ENCODE data around the gene PAX4.
A peak's percentile ranks its signal among the peaks of the same experiment; 100 is the strongest.

Gene PAX4

DNA sequence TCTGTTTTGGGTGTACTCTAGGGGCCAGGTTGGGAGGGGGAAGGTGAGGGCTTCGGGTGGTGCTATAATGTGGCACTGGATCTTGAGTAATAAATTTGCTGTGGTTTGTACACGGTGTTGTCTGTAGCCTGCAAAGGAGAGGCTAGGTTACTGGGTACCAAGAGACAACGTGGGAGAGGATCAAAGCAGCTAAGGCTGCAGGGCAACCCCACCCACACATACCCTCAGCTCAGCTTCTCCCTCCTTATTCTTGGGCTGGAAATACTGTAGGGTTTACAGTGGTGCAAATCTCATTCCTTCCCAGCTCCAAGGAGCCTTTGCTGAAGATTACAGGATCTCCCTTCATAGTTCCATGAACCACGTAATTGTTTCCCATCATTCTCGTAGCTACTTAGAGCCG is 26.4 kb downstream of the PAX4 start:
- DNase-seq (ENCODE audit: insufficient read length, low spot score) (no peak), FAIRE-seq (no peak)
- TF ChIP-seq, protein P1, sequence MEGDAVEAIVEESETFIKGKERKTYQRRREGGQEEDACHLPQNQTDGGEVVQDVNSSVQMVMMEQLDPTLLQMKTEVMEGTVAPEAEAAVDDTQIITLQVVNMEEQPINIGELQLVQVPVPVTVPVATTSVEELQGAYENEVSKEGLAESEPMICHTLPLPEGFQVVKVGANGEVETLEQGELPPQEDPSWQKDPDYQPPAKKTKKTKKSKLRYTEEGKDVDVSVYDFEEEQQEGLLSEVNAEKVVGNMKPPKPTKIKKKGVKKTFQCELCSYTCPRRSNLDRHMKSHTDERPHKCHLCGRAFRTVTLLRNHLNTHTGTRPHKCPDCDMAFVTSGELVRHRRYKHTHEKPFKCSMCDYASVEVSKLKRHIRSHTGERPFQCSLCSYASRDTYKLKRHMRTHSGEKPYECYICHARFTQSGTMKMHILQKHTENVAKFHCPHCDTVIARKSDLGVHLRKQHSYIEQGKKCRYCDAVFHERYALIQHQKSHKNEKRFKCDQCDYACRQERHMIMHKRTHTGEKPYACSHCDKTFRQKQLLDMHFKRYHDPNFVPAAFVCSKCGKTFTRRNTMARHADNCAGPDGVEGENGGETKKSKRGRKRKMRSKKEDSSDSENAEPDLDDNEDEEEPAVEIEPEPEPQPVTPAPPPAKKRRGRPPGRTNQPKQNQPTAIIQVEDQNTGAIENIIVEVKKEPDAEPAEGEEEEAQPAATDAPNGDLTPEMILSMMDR (IDR thresholded peaks at IDR 0.05; ENCODE audit: insufficient read depth, missing control alignments), result no peak

DNA sequence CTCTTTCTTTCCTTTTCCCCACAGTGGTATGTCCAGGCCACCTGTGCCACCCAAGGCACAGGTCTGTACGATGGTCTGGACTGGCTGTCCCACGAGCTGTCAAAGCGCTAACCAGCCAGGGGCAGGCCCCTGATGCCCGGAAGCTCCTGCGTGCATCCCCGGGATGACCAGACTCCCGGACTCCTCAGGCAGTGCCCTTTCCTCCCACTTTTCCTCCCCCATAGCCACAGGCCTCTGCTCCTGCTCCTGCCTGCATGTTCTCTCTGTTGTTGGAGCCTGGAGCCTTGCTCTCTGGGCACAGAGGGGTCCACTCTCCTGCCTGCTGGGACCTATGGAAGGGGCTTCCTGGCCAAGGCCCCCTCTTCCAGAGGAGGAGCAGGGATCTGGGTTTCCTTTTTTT is 26.8 kb downstream of the PAX4 start:
- FAIRE-seq (no peak), DNase-seq (ENCODE audit: insufficient read length, low spot score) (no peak)
- TF ChIP-seq, protein P1 (IDR thresholded peaks at IDR 0.05; ENCODE audit: insufficient read depth, missing control alignments), result no peak

DNA sequence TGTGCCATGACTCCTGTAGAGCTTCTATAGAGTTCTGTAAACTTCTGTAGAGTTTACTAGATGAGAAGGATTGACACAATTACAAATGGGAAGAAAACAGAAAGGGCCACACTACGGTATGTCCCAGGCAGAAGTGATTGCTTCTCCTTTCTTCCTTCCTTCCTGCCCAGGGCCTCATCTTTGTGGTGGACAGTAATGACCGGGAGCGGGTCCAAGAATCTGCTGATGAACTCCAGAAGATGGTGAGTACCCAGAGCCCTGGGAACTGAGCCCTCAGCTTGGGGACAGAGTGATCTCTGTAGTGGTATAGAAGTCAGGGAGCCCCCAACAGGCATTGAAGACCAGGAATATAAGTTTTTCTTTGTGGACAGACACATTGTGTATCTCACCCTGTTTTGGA is 28.0 kb downstream of the PAX4 start:
- TF ChIP-seq, protein P1 (IDR thresholded peaks at IDR 0.05; ENCODE audit: insufficient read depth, missing control alignments), result no peak
- no peak for FAIRE-seq
- DNase-seq (ENCODE audit: insufficient read length, low spot score), result no peak

DNA sequence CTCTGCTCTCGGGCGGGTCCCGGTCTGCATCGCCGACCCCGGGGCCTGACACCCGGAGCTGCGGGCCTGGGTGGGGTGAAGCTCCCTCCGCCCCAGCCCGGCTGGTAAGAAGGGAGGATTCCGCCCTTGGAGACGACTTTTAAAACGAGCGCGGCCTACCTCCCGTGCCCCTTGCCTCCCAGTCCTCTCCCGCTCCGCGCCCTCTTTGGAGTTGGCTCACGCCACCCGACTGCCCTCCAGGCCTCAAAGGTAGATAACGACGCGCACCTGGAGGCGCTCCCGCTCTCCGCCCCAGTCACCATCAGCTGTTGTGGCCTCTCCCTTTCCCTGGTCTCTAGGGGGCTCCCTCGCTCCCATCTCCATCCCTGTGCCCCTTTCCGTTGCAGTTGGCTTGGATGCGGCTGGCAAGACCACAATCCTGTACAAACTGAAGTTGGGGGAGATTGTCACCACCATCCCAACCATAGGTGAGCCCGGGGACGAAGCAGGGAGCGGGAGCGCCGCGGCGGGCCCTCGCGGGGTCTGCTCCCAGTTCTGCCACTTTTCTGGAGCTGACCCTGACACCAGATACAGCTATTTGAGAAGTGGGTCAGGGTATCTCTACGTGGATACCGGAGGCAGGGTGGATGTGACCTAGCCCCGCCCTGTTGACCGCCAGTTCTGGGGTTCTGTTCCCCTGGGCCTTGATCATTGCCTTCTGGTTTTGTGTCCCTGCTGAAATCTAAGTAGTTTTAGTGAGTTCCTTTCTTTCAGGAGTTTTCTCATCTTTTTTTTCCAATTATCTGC is 29.1 kb downstream of the PAX4 start:
- DNase-seq (ENCODE audit: insufficient read length, low spot score) (peak; percentile 76), FAIRE-seq (no peak)
- TF ChIP-seq, protein P1 (IDR thresholded peaks at IDR 0.05; ENCODE audit: insufficient read depth, missing control alignments), result peak; percentile 68

DNA sequence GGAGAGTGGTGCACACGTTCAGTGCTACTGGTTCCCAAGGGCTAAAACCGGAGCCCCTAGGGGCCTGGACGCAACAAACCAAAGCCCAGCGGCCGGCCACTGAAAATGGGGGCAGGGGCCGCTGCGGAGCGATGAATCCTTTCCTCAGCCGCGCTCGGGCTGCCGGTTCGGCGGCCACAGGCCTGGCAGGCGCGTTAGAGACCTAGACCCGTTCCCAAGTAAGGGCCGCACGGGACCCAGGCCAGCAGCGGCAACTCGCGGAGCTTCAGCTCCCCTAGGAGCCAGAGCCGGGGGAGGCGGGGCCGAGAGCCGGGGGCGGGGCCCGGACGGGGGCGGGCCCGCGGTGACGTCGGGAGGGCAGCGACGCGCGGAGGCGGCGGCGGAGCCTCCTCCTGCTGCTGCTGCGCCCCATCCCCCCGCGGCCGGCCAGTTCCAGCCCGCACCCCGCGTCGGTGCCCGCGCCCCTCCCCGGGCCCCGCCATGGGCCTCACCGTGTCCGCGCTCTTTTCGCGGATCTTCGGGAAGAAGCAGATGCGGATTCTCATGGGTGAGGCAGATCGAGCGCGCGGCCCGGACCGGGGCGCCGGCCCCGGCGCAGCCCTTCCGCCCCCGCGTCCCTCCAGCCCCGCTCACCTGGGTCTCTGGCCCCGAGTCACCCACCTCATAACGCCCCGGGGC is 29.8 kb downstream of the PAX4 start, which contains the start of gene ARF5:
TSS of gene ARF5 (plus strand) at position 393 of the 678 bp plus-strand sequence. CDS start at position 481, 88 bp downstream.
- TF ChIP-seq, protein P1 (IDR thresholded peaks at IDR 0.05; ENCODE audit: insufficient read depth, missing control alignments), result no peak
- FAIRE-seq (no peak), DNase-seq (ENCODE audit: insufficient read length, low spot score) (peak; percentile 94)

DNA sequence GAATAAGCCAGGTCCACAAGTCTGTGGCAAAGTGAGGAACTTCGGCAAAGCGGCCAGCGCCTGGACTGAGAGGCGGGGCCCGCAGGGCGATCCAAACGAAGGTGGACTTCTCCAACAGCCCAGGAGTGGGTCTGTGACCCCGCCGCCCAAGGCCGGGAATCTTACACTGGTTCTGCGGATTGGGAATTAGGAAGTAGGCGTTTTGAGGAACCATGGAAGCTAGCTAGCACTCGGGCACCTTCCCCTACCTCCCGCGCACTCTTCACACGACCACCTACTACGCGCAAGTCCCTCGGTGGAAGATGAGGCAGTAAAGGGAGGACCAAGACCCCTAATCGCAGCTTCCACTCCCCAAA is 30.3 kb downstream of the PAX4 start:
- TF ChIP-seq, protein P1 (IDR thresholded peaks at IDR 0.05; ENCODE audit: insufficient read depth, missing control alignments), result no peak
- DNase-seq (ENCODE audit: insufficient read length, low spot score) (no peak), FAIRE-seq (no peak)

DNA sequence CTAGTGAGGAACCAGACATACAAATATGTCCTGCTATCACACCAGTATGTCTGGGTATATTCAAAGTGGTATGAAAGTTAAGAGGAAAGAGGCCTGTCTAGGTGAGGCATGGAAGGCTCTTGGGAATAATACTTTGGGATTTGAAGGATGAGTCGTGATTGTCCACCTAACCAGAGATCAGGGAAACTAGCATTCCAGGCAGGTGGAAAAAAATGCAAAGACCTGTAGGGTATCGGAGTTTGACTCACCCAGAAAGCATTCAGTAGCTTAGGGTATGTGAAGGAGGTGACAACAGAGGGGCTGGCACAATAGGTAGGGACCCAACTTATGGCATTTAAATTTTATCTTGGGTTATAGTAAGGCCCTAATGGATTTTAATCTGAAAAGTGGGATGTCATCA is 31.6 kb downstream of the PAX4 start:
- TF ChIP-seq, protein P1 (IDR thresholded peaks at IDR 0.05; ENCODE audit: insufficient read depth, missing control alignments), result no peak
- no peak for FAIRE-seq
- no peak for DNase-seq (ENCODE audit: insufficient read length, low spot score)

All from D721Med (cell line).